Fibroblast of villous mesenchyme (primary cell): ENCODE results near the gene ANAPC4. TPM values are rescaled to one million over a fixed set of nuclear protein-coding genes. Genes with fewer than 3 reads are reported as not detected.
A peak's percentile ranks its signal among the peaks of the same experiment; 100 is the strongest.

Experiments used
- DNase-seq: peaks from one replicate; pipeline ENCODE4 v3.0.0-alpha.2; 2010; ENCODE audit warnings: low read depth
- H3K4me3 ChIP-seq: 2 replicates; pipeline ENCODE4 v1.5.1; 2011; ENCODE audit warnings: low read depth, mild to moderate bottlenecking, low read length
- CTCF ChIP-seq: IDR thresholded peaks from 2 replicates; pipeline ENCODE4 v1.5.1; 2012; ENCODE audit warnings: low read depth, mild to moderate bottlenecking, low read length; ENCODE audit not compliant: insufficient read depth
- total RNA-seq: library from RNA; depleted of rRNA; stranded (reverse); fragments of >200 nt; gene quantifications from 2 replicates; pipeline ENCODE4 v1.2.3, GENCODE V29; 2012

Gene ANAPC4
- total RNA-seq, 1 donor: 27.6 TPM

GRCh38 chr4:25347473-25347872, 29.6 kb upstream of the ANAPC4 start:
- TF ChIP-seq CTCF: no peak
- DNase-seq: no peak
- H3K4me3 ChIP-seq: no peak overlapping the region

GRCh38 chr4:25347971-25348370, 29.1 kb upstream of the ANAPC4 start:
- TF ChIP-seq CTCF: no peak
- no peak overlapping the region for H3K4me3 ChIP-seq
- no peak for DNase-seq

GRCh38 chr4:25350561-25350960, 26.5 kb upstream of the ANAPC4 start:
- DNase-seq: no peak
- no peak for TF ChIP-seq CTCF
- H3K4me3 ChIP-seq: no peak overlapping the region

GRCh38 chr4:25351777-25352416, 25.2 kb upstream of the ANAPC4 start:
- no peak for TF ChIP-seq CTCF
- no peak overlapping the region for H3K4me3 ChIP-seq
- peak; percentile 42 for DNase-seq

GRCh38 chr4:25356068-25356467, 21.0 kb upstream of the ANAPC4 start:
- no peak overlapping the region for H3K4me3 ChIP-seq
- no peak for TF ChIP-seq CTCF
- DNase-seq: no peak

- H3K4me3 ChIP-seq: no peak overlapping the region
- no peak for TF ChIP-seq CTCF
- no peak for DNase-seq
These were observed 18.4 kb upstream of the ANAPC4 start for GRCh38 chr4:25358515-25359275.
